Measurements from ENCODE around the gene NIF3L1. TPM values are rescaled to one million over a fixed set of nuclear protein-coding genes. Genes with fewer than 3 reads are reported as not detected.

Gene NIF3L1
- total and polyA plus RNA-seq, 2 of the 13 experiments (the other 11 are each of a cell fraction or from before 2014, with no cell fraction given), result 67.9 to 75.2 TPM

- TF ChIP-seq, protein P1, sequence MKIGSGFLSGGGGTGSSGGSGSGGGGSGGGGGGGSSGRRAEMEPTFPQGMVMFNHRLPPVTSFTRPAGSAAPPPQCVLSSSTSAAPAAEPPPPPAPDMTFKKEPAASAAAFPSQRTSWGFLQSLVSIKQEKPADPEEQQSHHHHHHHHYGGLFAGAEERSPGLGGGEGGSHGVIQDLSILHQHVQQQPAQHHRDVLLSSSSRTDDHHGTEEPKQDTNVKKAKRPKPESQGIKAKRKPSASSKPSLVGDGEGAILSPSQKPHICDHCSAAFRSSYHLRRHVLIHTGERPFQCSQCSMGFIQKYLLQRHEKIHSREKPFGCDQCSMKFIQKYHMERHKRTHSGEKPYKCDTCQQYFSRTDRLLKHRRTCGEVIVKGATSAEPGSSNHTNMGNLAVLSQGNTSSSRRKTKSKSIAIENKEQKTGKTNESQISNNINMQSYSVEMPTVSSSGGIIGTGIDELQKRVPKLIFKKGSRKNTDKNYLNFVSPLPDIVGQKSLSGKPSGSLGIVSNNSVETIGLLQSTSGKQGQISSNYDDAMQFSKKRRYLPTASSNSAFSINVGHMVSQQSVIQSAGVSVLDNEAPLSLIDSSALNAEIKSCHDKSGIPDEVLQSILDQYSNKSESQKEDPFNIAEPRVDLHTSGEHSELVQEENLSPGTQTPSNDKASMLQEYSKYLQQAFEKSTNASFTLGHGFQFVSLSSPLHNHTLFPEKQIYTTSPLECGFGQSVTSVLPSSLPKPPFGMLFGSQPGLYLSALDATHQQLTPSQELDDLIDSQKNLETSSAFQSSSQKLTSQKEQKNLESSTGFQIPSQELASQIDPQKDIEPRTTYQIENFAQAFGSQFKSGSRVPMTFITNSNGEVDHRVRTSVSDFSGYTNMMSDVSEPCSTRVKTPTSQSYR (CRISPR knock-in tag; IDR thresholded peaks at IDR 0.05; ENCODE audit: borderline replicate concordance), result peak; percentile 19; the same call in 1 of the 2 replicates
- 0 out of 2 replicates have a peak, but pooled peaks have one; percentile 37 for TF ChIP-seq ZNF547 (CRISPR knock-in tag; IDR thresholded peaks at IDR 0.05)
- peak; percentile 72 for TF ChIP-seq ZNF546 (CRISPR knock-in tag; conservative IDR thresholded peaks at IDR 0.05)
- peak; percentile 76 for TF ChIP-seq RXRA (CRISPR knock-in tag; IDR thresholded peaks at IDR 0.05)
- TF ChIP-seq ZNF512B (CRISPR knock-in tag; IDR thresholded peaks at IDR 0.05; ENCODE audit: borderline replicate concordance), result peak; percentile 71; the same call in 1 of the 2 replicates
- no peak for TF ChIP-seq ZSCAN12 (CRISPR knock-in tag; IDR thresholded peaks at IDR 0.05)
- peak; percentile 96 for TF ChIP-seq MAX (IDR thresholded peaks at IDR 0.05)
- peak; percentile 48; the same call in 1 of the 2 replicates for TF ChIP-seq PHF20 (CRISPR knock-in tag; IDR thresholded peaks at IDR 0.05)
- TF ChIP-seq, protein P2, sequence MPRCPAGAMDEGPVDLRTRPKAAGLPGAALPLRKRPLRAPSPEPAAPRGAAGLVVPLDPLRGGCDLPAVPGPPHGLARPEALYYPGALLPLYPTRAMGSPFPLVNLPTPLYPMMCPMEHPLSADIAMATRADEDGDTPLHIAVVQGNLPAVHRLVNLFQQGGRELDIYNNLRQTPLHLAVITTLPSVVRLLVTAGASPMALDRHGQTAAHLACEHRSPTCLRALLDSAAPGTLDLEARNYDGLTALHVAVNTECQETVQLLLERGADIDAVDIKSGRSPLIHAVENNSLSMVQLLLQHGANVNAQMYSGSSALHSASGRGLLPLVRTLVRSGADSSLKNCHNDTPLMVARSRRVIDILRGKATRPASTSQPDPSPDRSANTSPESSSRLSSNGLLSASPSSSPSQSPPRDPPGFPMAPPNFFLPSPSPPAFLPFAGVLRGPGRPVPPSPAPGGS (CRISPR knock-in tag; IDR thresholded peaks at IDR 0.05), result peak; percentile 71
- TF ChIP-seq ZNF605 (CRISPR knock-in tag; IDR thresholded peaks at IDR 0.05), result peak; percentile 51; the same call in 1 of the 2 replicates
- peak; percentile 95 for TF ChIP-seq CHCHD3 (CRISPR knock-in tag; IDR thresholded peaks at IDR 0.05)
- TF ChIP-seq SMAD1 (CRISPR knock-in tag; IDR thresholded peaks at IDR 0.05; ENCODE audit: borderline replicate concordance, low read depth), result peak; percentile 36; the same call in 1 of the 2 replicates
- TF ChIP-seq ZNF772 (CRISPR knock-in tag; IDR thresholded peaks at IDR 0.05), result peak; percentile 79; the same call in 1 of the 2 replicates
- TF ChIP-seq SOX5 (CRISPR knock-in tag; IDR thresholded peaks at IDR 0.05; ENCODE audit: borderline replicate concordance), result peak; percentile 50
- TF ChIP-seq ZFP90 (CRISPR knock-in tag; IDR thresholded peaks at IDR 0.05; ENCODE audit: borderline replicate concordance), result peak; percentile 61; the same call in 1 of the 2 replicates
- no peak for TF ChIP-seq ZNF674 (CRISPR knock-in tag; IDR thresholded peaks at IDR 0.05; ENCODE audit: low read depth)
- no peak for TF ChIP-seq ZEB1 (IDR thresholded peaks at IDR 0.05; ENCODE audit: insufficient replicate concordance, low read depth)
- no peak for TF ChIP-seq TCF7L2 (IDR thresholded peaks at IDR 0.05; ENCODE audit: low read depth, low read length)
- TF ChIP-seq NRL (CRISPR knock-in tag; IDR thresholded peaks at IDR 0.05; ENCODE audit: borderline replicate concordance), result peak; percentile 95
- 0 out of 2 replicates have a peak, but pooled peaks have one; percentile 40 for TF ChIP-seq ZNF607 (CRISPR knock-in tag; IDR thresholded peaks at IDR 0.05; ENCODE audit: borderline replicate concordance)
- TF ChIP-seq TOPORS (CRISPR knock-in tag; IDR thresholded peaks at IDR 0.05), result peak; percentile 93
- TF ChIP-seq ZBTB21 (CRISPR knock-in tag; IDR thresholded peaks at IDR 0.05), result no peak
Observed at GRCh38 chr2:200843993-200844948, 44.9 kb upstream of the NIF3L1 start (continued).
